Measurements from ENCODE around the gene KCNJ5.

GRCh38 chr11:128962896-128963295 lies 71.7 kb downstream of the KCNJ5 start:
- TF ChIP-seq CTCF (IDR thresholded peaks at IDR 0.05), result no peak
- TF ChIP-seq POLR2AphosphoS5 (IDR thresholded peaks at IDR 0.05), result no peak
- TF ChIP-seq POLR2A (IDR thresholded peaks at IDR 0.05), result no peak

All from breast epithelium (tissue), 3 donors.